GM04503 (cell line): Measurements from ENCODE around the gene OR11H6.
A peak's percentile ranks its signal among the peaks of the same experiment; 100 is the strongest.
"Not testable (repeated sequence)": the region's sequence is repeated elsewhere in the genome, so short reads cannot be mapped to it uniquely, and the experiment has no call there.

ENCODE experiments used
- DNase-seq: peaks from one replicate; pipeline ENCODE4 v3.0.0-alpha.2; 2012; ENCODE audit warnings: low read depth

OR11H6 gene

GRCh38 chr14:20223410-20223809 lies at the start of gene OR11H6:
Gene OR11H6, plus strand, starts transcription at chr14:20223710. Its CDS starts 0 bp downstream, at chr14:20223710.
- DNase-seq: no peak

- DNase-seq: not testable (repeated sequence)
Measured at GRCh38 chr14:20174205-20174604, 49.3 kb upstream of the OR11H6 start.

- no peak for DNase-seq
Measured at GRCh38 chr14:20176330-20176729, 47.2 kb upstream of the OR11H6 start.

- no peak for DNase-seq
Measured at GRCh38 chr14:20177433-20177974, 46.0 kb upstream of the OR11H6 start.

GRCh38 chr14:20179218-20179617 lies 44.3 kb upstream of the OR11H6 start:
- no peak for DNase-seq

- DNase-seq: no peak
Measured at GRCh38 chr14:20179880-20180279, 43.6 kb upstream of the OR11H6 start.

- no peak for DNase-seq
Measured at GRCh38 chr14:20180486-20180885, 43.0 kb upstream of the OR11H6 start.

- no peak for DNase-seq
Measured at GRCh38 chr14:20184181-20184580, 39.3 kb upstream of the OR11H6 start.

- no peak for DNase-seq
Measured at GRCh38 chr14:20190596-20190995, 32.9 kb upstream of the OR11H6 start, which contains the start of gene OR11G2. Gene OR11G2, plus strand, starts transcription at chr14:20190896. Its CDS starts 6,542 bp downstream, at chr14:20197438.

GRCh38 chr14:20191396-20191795 lies 32.1 kb upstream of the OR11H6 start:
- no peak for DNase-seq

GRCh38 chr14:20194101-20194500 lies 29.4 kb upstream of the OR11H6 start:
- DNase-seq: no peak

- not testable (repeated sequence) for DNase-seq
Measured at GRCh38 chr14:20195170-20195569, 28.3 kb upstream of the OR11H6 start.

- DNase-seq: no peak
Measured at GRCh38 chr14:20195911-20196310, 27.6 kb upstream of the OR11H6 start.

- no peak for DNase-seq
Measured at GRCh38 chr14:20197459-20197858, 26.1 kb upstream of the OR11H6 start.

- no peak for DNase-seq
Measured at GRCh38 chr14:20198991-20199390, 24.5 kb upstream of the OR11H6 start.

- no peak for DNase-seq
Measured at GRCh38 chr14:20204721-20205120, 18.8 kb upstream of the OR11H6 start.

- no peak for DNase-seq
Measured at GRCh38 chr14:20209595-20209994, 13.9 kb upstream of the OR11H6 start.

GRCh38 chr14:20212406-20212805 lies 11.1 kb upstream of the OR11H6 start:
- DNase-seq: not testable (repeated sequence)

GRCh38 chr14:20215196-20215595 lies 8.3 kb upstream of the OR11H6 start:
- DNase-seq: peak; percentile 10

GRCh38 chr14:20219033-20219432 lies 4.5 kb upstream of the OR11H6 start:
- peak; percentile 3 for DNase-seq

GRCh38 chr14:20228681-20229080 lies 5.2 kb downstream of the OR11H6 start, which contains the start of gene OR11H7:
Gene OR11H7, plus strand, starts transcription at chr14:20228981.
- no peak for DNase-seq

GRCh38 chr14:20235415-20235814 lies 11.9 kb downstream of the OR11H6 start:
- not testable (repeated sequence) for DNase-seq

- DNase-seq: no peak
Measured at GRCh38 chr14:20247646-20248246, 24.2 kb downstream of the OR11H6 start.

GRCh38 chr14:20262642-20263128 lies 39.2 kb downstream of the OR11H6 start:
- peak; percentile 69 for DNase-seq
